ENCODE results near the gene GM2A.

- TF ChIP-seq EZH2 (IDR thresholded peaks at IDR 0.05) (no peak), POLR2AphosphoS5 (IDR thresholded peaks at IDR 0.05; ENCODE audit: borderline replicate concordance, low read depth, low read length) (no peak)
Observed at GRCh38 chr5:151293624-151294023, 40.6 kb downstream of the GM2A start.
